GM12865 (cell line): ENCODE measurements around the gene SEC61A1.

Experiments
- DNase-seq: peaks from one replicate; pipeline ENCODE4 v3.0.0; 2010; ENCODE audit warnings: low read depth
- H3K4me3 ChIP-seq: 2 replicates; pipeline ENCODE4 v1.5.1; 2011; ENCODE audit warnings: mild to moderate bottlenecking, low read depth, low read length, control low read depth
- CTCF ChIP-seq: IDR thresholded peaks from 2 replicates; pipeline ENCODE4 v1.5.1; 2011; ENCODE audit warnings: low read length, control low read depth, low read depth, inconsistent platforms; ENCODE audit not compliant: insufficient read depth; ENCODE audit errors: missing control alignments

Gene SEC61A1

DNA sequence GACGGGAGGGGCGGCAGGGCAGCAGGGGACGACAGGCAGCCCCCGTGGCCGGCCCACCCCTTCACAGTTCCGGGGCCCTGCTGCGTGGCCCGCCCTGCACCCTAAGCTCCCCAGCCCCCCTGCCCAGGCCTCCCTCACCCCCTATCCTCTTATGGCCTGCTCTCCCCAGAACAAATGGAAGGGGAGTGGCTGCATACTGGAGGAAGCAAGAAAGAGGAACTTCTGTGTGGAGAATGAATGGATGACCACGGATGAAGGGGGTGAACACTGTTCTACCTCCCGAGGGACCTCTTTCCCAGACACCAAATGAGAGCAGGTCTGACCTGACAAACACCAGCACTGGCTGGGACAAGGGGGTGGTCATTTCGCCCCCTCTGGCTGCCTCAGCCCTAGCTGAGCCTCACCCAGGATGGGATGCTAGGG lies 25.0 kb downstream of the SEC61A1 start:
- no peak overlapping the region for H3K4me3 ChIP-seq
- DNase-seq = no peak
- no peak for TF ChIP-seq CTCF

GRCh38 chr3:128077665-128078064 lies 25.4 kb downstream of the SEC61A1 start:
- TF ChIP-seq CTCF = no peak
- H3K4me3 ChIP-seq = no peak overlapping the region
- no peak for DNase-seq

- TF ChIP-seq CTCF = no peak
- no peak overlapping the region for H3K4me3 ChIP-seq
- DNase-seq = no peak
Observed at GRCh38 chr3:128078322-128078721, 26.1 kb downstream of the SEC61A1 start.

GRCh38 chr3:128078875-128079274 lies 26.6 kb downstream of the SEC61A1 start:
- no peak for DNase-seq
- no peak for TF ChIP-seq CTCF
- no peak overlapping the region for H3K4me3 ChIP-seq

DNA sequence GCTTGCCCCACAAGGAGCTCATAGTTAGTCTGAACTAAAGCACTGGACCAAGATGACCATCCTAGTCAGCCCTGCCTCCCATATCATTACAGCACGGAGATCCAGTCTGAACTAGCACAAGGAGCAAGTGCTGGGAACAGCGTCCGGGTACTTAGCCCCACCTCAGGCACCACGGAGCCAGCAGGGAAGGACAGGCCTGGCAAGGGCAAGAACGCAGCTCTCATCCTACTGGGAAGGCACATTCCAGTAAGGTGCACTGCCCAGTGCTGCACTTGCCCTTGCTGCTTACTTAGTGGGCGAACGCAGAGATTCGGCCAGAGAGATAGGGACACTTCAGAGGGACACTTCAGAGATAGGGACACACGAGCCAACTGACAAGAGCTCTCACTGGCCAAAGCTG lies 27.6 kb downstream of the SEC61A1 start:
- TF ChIP-seq CTCF = no peak
- H3K4me3 ChIP-seq = no peak overlapping the region
- DNase-seq = no peak

- no peak for DNase-seq
- no peak for TF ChIP-seq CTCF
- no peak overlapping the region for H3K4me3 ChIP-seq
Observed at GRCh38 chr3:128080323-128081080, 28.3 kb downstream of the SEC61A1 start.

- no peak for TF ChIP-seq CTCF
- DNase-seq = no peak
- no peak overlapping the region for H3K4me3 ChIP-seq
Observed at GRCh38 chr3:128081226-128081625, 29.0 kb downstream of the SEC61A1 start.
